Measurements from ENCODE around the gene HS6ST1. TPM values are rescaled to one million over a fixed set of nuclear protein-coding genes. Genes with fewer than 3 reads are reported as not detected.

Gene HS6ST1
- polyA plus RNA-seq, 1 experiment = 22.4 TPM

DNA sequence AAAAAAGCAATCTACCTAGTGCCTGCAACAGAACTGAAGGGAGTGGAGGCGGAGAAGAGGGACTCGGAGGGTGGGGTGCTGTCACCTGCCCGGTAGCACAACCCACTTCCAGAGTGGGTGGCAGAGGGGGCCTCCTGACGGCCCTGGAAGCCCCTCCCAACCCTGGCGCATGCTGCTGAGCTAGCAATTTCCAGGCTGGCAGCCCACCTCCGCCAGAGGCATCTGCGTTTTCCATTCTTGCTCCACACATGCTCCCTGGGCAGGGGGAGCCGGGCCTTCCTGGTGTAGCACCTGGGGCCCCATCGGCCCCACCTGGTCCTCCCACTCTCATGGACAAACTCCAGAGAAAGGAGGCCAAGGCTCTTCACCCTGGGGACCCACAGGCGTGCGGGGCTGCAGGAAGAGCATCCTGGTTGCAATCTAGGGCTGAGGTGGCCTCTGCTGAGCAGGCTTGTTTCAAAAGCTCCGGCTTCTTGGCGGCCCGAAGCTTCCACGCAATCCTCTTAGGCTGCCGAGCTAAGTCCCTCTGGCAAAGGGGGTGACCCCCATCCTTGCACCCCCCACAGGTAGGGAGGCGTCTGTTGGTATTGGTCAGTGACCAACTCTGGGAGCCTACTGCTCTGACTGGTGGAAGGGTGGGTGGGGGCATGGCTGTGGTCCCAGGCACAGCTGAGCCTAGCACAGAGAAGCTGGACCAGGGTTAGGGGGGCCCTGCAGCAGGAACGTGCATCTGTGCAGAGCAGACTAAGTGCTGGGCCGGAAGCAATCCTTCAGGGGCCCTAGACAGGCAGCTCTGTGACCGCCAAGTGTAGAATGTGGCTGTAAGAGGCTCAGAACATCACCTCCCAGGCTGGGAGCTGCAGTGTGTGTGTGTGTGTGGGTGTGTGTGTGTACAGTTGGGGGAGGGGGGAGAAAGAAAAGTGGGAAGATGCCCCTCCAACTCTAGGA is 2.6 kb downstream of the HS6ST1 start:
- CTCF ChIA-PET = interaction anchor here (0.7 to 1.5 kb wide), 3 partner anchors 10 to 421 kb away, joined by 3 to 5 read pairs (median 4); no protein-coding TSS in a partner anchor
- H3K4me3 ChIP-seq (ENCODE audit: low read depth, low read length) = peak overlapping the region; percentile 84
- TF ChIP-seq, protein P1, sequence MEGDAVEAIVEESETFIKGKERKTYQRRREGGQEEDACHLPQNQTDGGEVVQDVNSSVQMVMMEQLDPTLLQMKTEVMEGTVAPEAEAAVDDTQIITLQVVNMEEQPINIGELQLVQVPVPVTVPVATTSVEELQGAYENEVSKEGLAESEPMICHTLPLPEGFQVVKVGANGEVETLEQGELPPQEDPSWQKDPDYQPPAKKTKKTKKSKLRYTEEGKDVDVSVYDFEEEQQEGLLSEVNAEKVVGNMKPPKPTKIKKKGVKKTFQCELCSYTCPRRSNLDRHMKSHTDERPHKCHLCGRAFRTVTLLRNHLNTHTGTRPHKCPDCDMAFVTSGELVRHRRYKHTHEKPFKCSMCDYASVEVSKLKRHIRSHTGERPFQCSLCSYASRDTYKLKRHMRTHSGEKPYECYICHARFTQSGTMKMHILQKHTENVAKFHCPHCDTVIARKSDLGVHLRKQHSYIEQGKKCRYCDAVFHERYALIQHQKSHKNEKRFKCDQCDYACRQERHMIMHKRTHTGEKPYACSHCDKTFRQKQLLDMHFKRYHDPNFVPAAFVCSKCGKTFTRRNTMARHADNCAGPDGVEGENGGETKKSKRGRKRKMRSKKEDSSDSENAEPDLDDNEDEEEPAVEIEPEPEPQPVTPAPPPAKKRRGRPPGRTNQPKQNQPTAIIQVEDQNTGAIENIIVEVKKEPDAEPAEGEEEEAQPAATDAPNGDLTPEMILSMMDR (IDR thresholded peaks at IDR 0.05; ENCODE audit: low read depth, low read length) = no peak
- no peaks in the 10 kb centered on the region for H3K27me3 ChIP-seq (ENCODE audit: control insufficient read depth, insufficient read depth, low read length)
- no peak for DNase-seq (ENCODE audit: low read depth, low spot score)
- POLR2A ChIA-PET = interaction anchor here (0.8 to 2.1 kb wide), 4 partner anchors 11 to 146 kb away, joined by 4 to 8 read pairs (median 6); no protein-coding TSS in a partner anchor
- peaks cover 3% of the 10 kb centered on the region; the same call in 1 of the 2 replicates for H3K9me3 ChIP-seq (ENCODE audit: control insufficient read depth, insufficient read depth, low read length)
- no peak overlapping the region for H3K27ac ChIP-seq (ENCODE audit: low read depth, low read length)

DNA sequence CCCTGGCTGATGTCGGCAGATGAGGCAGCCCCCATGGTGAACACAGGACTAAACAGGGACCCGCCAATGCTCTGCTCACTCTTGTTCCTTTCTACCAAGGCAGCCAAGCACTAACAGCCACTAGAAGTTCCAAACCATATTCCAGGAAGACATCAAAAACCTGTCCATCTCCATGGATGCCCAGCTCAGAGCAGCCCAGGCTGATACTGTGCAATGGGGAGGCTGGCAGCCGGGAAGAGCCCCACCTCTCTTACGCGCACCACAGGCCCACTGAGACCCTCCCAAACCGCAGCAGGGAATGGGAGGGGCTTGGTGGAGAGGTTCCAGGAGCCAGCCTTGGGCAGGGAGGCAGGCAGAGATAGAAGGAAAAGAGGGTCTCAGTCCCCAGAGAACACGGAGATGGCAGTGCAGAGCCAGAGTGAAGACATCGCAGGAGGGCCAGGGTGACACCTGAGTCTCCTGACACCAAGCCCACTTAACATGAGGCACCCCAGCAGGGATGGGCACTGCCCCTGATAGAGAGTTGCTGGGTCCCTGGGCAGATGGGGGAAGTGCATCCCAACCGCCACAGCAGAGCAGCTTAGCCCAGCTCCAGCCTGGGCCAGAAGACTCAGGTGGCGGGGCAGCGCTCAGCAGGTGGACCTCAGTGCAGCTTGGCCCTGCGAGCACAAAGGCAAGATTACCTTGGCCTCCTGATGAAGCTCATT is 3.4 kb downstream of the HS6ST1 start:
- Histone ChIP-seq H3K27me3 (ENCODE audit: control insufficient read depth, insufficient read depth, low read length) (no peaks in the 10 kb centered on the region), H3K9me3 (ENCODE audit: control insufficient read depth, insufficient read depth, low read length) (peaks cover 3% of the 10 kb centered on the region; the same call in 1 of the 2 replicates), H3K27ac (ENCODE audit: low read depth, low read length) (no peak overlapping the region), H3K4me3 (ENCODE audit: low read depth, low read length) (peak overlapping the region; percentile 84)
- ChIA-PET POLR2A (interaction anchor here (2.1 kb wide), 1 partner anchor 10 kb away, joined by 8 read pairs; no protein-coding TSS in a partner anchor), CTCF (interaction anchor here (1.0 to 1.5 kb wide), 3 partner anchors 9 to 441 kb away, joined by 3 to 5 read pairs (median 3); no protein-coding TSS in a partner anchor)
- no peak for DNase-seq (ENCODE audit: low read depth, low spot score)
- TF ChIP-seq, protein P1 (IDR thresholded peaks at IDR 0.05; ENCODE audit: low read depth, low read length) = no peak

DNA sequence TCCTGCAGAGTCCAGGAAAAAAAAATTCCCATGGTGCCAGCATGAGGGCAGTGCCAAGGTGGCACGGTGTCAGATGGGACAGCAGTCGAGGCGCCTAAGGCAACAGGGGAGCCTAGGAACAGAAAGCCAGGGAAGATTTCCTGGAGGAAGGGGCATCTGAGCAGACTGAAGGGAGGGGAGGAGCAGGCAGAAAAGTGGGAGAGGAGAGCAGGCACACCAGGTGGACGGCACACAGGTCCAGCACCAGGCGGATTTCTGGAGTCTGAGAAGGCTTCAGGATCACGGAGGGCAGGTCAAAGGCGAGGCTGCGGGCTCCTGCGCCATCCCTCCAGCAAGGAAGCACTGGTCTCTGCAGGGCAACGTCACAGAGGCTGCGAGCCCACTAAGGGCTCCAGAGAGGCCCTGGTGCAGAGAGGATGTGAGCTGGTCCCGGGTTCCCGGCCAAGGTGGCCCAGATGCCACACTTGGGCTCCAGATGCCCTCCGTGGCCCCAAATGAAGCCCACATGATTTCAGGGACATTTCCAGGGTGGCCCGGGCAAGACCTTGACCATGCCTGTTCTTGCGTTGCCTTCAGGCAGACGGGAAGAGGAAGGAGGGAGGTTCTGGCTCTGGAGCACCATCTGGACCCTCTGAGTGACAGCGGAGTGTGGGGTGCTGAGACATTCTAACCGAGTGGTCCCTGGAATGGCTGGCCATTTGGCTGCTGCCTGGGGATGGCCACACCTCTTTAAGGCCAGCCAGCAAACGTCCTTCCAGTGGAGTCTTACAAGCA is 4.1 kb downstream of the HS6ST1 start:
- CTCF ChIA-PET = interaction anchor here (0.6 to 1.6 kb wide), 3 partner anchors 136 to 444 kb away, joined by 3 to 6 read pairs (median 3); no protein-coding TSS in a partner anchor

DNA sequence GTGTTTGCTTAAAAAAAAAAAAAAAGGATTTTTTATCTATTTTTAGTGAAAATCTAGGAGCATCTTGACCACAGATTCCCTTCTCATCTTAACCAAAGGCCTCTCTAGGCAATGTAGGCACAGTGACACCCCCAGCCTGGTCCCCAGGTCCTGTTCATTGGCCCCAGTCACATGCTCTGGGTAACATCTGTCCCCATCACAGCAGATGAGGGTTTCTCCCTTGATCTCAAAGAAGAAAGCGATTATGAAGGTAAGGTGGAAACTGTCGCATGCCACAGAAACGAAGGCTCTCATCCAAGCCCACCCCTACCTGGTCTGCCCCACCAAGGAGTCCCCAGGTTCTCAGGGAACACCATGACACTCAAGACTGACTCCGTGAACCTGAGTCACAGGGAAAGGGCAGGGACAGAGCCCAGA is 4.7 kb downstream of the HS6ST1 start:
- no peaks in the 10 kb centered on the region for H3K27me3 ChIP-seq (ENCODE audit: control insufficient read depth, insufficient read depth, low read length)
- peaks cover 3% of the 10 kb centered on the region; the same call in 1 of the 2 replicates for H3K9me3 ChIP-seq (ENCODE audit: control insufficient read depth, insufficient read depth, low read length)
- CTCF ChIA-PET = interaction anchor here (0.6 to 1.6 kb wide), 4 partner anchors 135 to 443 kb away, joined by 3 to 6 read pairs (median 4); no protein-coding TSS in a partner anchor
- peak overlapping the region; percentile 84 for H3K4me3 ChIP-seq (ENCODE audit: low read depth, low read length)
- TF ChIP-seq, protein P1 (IDR thresholded peaks at IDR 0.05; ENCODE audit: low read depth, low read length) = no peak
- peak overlapping the region; percentile 39 for H3K27ac ChIP-seq (ENCODE audit: low read depth, low read length)
- no peak for DNase-seq (ENCODE audit: low read depth, low spot score)
- POLR2A ChIA-PET = no interaction called here

More for the DNA sequence above, 4.1 kb downstream of the HS6ST1 start:
- POLR2A ChIA-PET = no interaction called here
- Histone ChIP-seq H3K9me3 (ENCODE audit: control insufficient read depth, insufficient read depth, low read length) (peaks cover 3% of the 10 kb centered on the region; the same call in 1 of the 2 replicates), H3K4me3 (ENCODE audit: low read depth, low read length) (peak overlapping the region; percentile 84), H3K27ac (ENCODE audit: low read depth, low read length) (peak overlapping the region; percentile 21), H3K27me3 (ENCODE audit: control insufficient read depth, insufficient read depth, low read length) (no peaks in the 10 kb centered on the region)
- DNase-seq (ENCODE audit: low read depth, low spot score) = no peak
- TF ChIP-seq, protein P1 (IDR thresholded peaks at IDR 0.05; ENCODE audit: low read depth, low read length) = no peak
